Activated T-cell treated with anti-CD3 and anti-CD28 coated beads, Interleukin-2, amount 50 U/mL, for 4 hours (primary cell): Measurements from ENCODE around the gene MACROH2A2. TPM values are rescaled to one million over a fixed set of nuclear protein-coding genes. Genes with fewer than 3 reads are reported as not detected.
"Not testable (repeated sequence)": the region's sequence is repeated elsewhere in the genome, so short reads cannot be mapped to it uniquely, and the experiment has no call there.

ENCODE experiments used
- ATAC-seq, 2 donors: fragments of 200-7000 bp; cut with Tn5 transposase; one replicate each; pipeline ENCODE4 v1.10.0; 2021
- DNase-seq: peaks from one replicate; pipeline ENCODE4 v3.0.0-alpha.2; 2020
- H3K27me3 Mint-ChIP-seq: one replicate; pipeline ENCODE4 v1.8.0; 2021; ENCODE audit warnings: low read depth, mixed read lengths
- H3K36me3 Mint-ChIP-seq: one replicate; pipeline ENCODE4 v1.8.0; 2022; ENCODE audit warnings: mixed read lengths; ENCODE audit not compliant: insufficient read depth
- H3K4me1 Mint-ChIP-seq: one replicate; pipeline ENCODE4 v1.8.0; 2021; ENCODE audit warnings: low read depth, mixed read lengths
- H3K4me3 Mint-ChIP-seq: one replicate; pipeline ENCODE4 v1.8.0; 2021; ENCODE audit warnings: mild to moderate bottlenecking, moderate library complexity, mixed read lengths
- H3K9me3 Mint-ChIP-seq: one replicate; pipeline ENCODE4 v1.8.0; 2021; ENCODE audit warnings: mixed read lengths
- total RNA-seq, 3 donors: library from RNA; stranded (reverse); gene quantifications; one replicate each; pipeline ENCODE4 v1.2.1, GENCODE V29; 2021

Gene MACROH2A2
- total RNA-seq: 1 to 10 TPM in 1 of 3 donors, under 1 TPM in 2; 0.76 to 2.0 (median 0.91) TPM

- DNase-seq (no peak), ATAC-seq (peak; percentile 38 to 51)
- Mint-ChIP-seq H3K36me3 (no peaks in the 10 kb centered on the region), H3K27me3 (peaks cover 39% of the 10 kb centered on the region), H3K4me3 (peak within 1 kb of the TSS; percentile 77), H3K9me3 (no peaks in the 10 kb centered on the region), H3K4me1 (peaks cover 5% of the 10 kb centered on the region)
These were observed at the start of gene MACROH2A2 for GRCh38 chr10:70052462-70053217. Gene MACROH2A2, plus strand, starts transcription at chr10:70052846. Its CDS starts 22,813 bp downstream, at chr10:70075659.

- no peaks in the 10 kb centered on the region for H3K4me1 Mint-ChIP-seq
- no peaks in the 10 kb centered on the region for H3K36me3 Mint-ChIP-seq
- H3K9me3 Mint-ChIP-seq: peaks cover 8% of the 10 kb centered on the region
- H3K4me3 Mint-ChIP-seq: no peak overlapping the region
- no peak for DNase-seq
- H3K27me3 Mint-ChIP-seq: peaks cover 39% of the 10 kb centered on the region
- no peak for ATAC-seq
These were observed 45.4 kb upstream of the MACROH2A2 start for GRCh38 chr10:70007116-70007820.

- DNase-seq (no peak), ATAC-seq (no peak)
- Mint-ChIP-seq H3K9me3 (peaks cover 28% of the 10 kb centered on the region), H3K27me3 (peaks cover 14% of the 10 kb centered on the region), H3K4me1 (no peaks in the 10 kb centered on the region), H3K36me3 (no peaks in the 10 kb centered on the region), H3K4me3 (no peak overlapping the region)
These were observed 21.4 kb upstream of the MACROH2A2 start for GRCh38 chr10:70031215-70031614.

- no peaks in the 10 kb centered on the region for H3K36me3 Mint-ChIP-seq
- H3K9me3 Mint-ChIP-seq: peaks cover 24% of the 10 kb centered on the region
These were observed 19.9 kb upstream of the MACROH2A2 start for GRCh38 chr10:70032667-70033289.

GRCh38 chr10:70034232-70034631, 18.4 kb upstream of the MACROH2A2 start:
- Mint-ChIP-seq H3K27me3 (peaks cover 18% of the 10 kb centered on the region), H3K4me3 (no peak overlapping the region), H3K4me1 (no peaks in the 10 kb centered on the region), H3K36me3 (no peaks in the 10 kb centered on the region), H3K9me3 (peaks cover 25% of the 10 kb centered on the region)
- no peak for DNase-seq
- ATAC-seq: no peak

More at GRCh38 chr10:70032667-70033289, 19.9 kb upstream of the MACROH2A2 start:
- DNase-seq (no peak), ATAC-seq (no peak)
- H3K4me1 Mint-ChIP-seq: no peaks in the 10 kb centered on the region
- H3K27me3 Mint-ChIP-seq: peaks cover 14% of the 10 kb centered on the region
- no peak overlapping the region for H3K4me3 Mint-ChIP-seq

- H3K36me3 Mint-ChIP-seq: no peaks in the 10 kb centered on the region
- peaks cover 22% of the 10 kb centered on the region for H3K27me3 Mint-ChIP-seq
- H3K4me1 Mint-ChIP-seq: no peaks in the 10 kb centered on the region
- ATAC-seq (no peak), DNase-seq (no peak)
- H3K4me3 Mint-ChIP-seq: no peak overlapping the region
- peaks cover 19% of the 10 kb centered on the region for H3K9me3 Mint-ChIP-seq
These were observed 17.1 kb upstream of the MACROH2A2 start for GRCh38 chr10:70035531-70035930.

GRCh38 chr10:70038923-70039322, 13.7 kb upstream of the MACROH2A2 start:
- Mint-ChIP-seq H3K4me1 (no peaks in the 10 kb centered on the region), H3K36me3 (peaks cover 2% of the 10 kb centered on the region), H3K4me3 (no peak overlapping the region), H3K27me3 (peaks cover 25% of the 10 kb centered on the region), H3K9me3 (peaks cover 22% of the 10 kb centered on the region)
- ATAC-seq (no peak), DNase-seq (no peak)

GRCh38 chr10:70041016-70041415, 11.6 kb upstream of the MACROH2A2 start:
- no peak for ATAC-seq
- DNase-seq: no peak
- Mint-ChIP-seq H3K4me3 (no peak overlapping the region), H3K27me3 (peaks cover 22% of the 10 kb centered on the region), H3K9me3 (peaks cover 22% of the 10 kb centered on the region), H3K36me3 (peaks cover 2% of the 10 kb centered on the region), H3K4me1 (no peaks in the 10 kb centered on the region)

GRCh38 chr10:70041739-70042138, 10.9 kb upstream of the MACROH2A2 start:
- H3K4me3 Mint-ChIP-seq, ATAC-seq, H3K4me1 Mint-ChIP-seq, H3K36me3 Mint-ChIP-seq, DNase-seq: not testable (repeated sequence)
- Mint-ChIP-seq H3K27me3 (peaks cover 22% of the 10 kb centered on the region), H3K9me3 (peaks cover 22% of the 10 kb centered on the region)

- H3K4me1 Mint-ChIP-seq, H3K4me3 Mint-ChIP-seq, DNase-seq, ATAC-seq, H3K36me3 Mint-ChIP-seq, H3K9me3 Mint-ChIP-seq: not testable (repeated sequence)
- peaks cover 19% of the 10 kb centered on the region for H3K27me3 Mint-ChIP-seq
These were observed 5.6 kb upstream of the MACROH2A2 start for GRCh38 chr10:70047066-70047465.

- DNase-seq (no peak), ATAC-seq (no peak)
- Mint-ChIP-seq H3K36me3 (no peaks in the 10 kb centered on the region), H3K27me3 (peaks cover 23% of the 10 kb centered on the region), H3K4me1 (peaks cover 5% of the 10 kb centered on the region), H3K4me3 (no peak overlapping the region), H3K9me3 (no peaks in the 10 kb centered on the region)
These were observed 4.5 kb upstream of the MACROH2A2 start for GRCh38 chr10:70048030-70048723.

GRCh38 chr10:70051848-70052247, 798 bp upstream of the MACROH2A2 start:
- DNase-seq: no peak
- Mint-ChIP-seq H3K4me1 (peaks cover 5% of the 10 kb centered on the region), H3K36me3 (no peaks in the 10 kb centered on the region), H3K27me3 (peaks cover 39% of the 10 kb centered on the region), H3K9me3 (no peaks in the 10 kb centered on the region), H3K4me3 (no peak overlapping the region)
- ATAC-seq: no peak

GRCh38 chr10:70053218-70053840, 683 bp downstream of the MACROH2A2 start:
- Mint-ChIP-seq H3K4me3 (peak overlapping the region; percentile 77), H3K9me3 (no peaks in the 10 kb centered on the region), H3K36me3 (no peaks in the 10 kb centered on the region), H3K4me1 (peaks cover 5% of the 10 kb centered on the region), H3K27me3 (peaks cover 39% of the 10 kb centered on the region)
- peak; percentile 50 to 60 for ATAC-seq
- DNase-seq: no peak
